A673 (cell line): ENCODE results near the gene NDC1.

ENCODE experiments used
- EZH2 ChIP-seq: fragments of 200-600 bp; sonication (generic); IDR thresholded peaks from 2 replicates; pipeline ENCODE4 v1.6.1; 2017; ENCODE audit warnings: borderline replicate concordance, low read depth, mild to moderate bottlenecking, mixed read lengths, antibody characterized with exemption, low read length; ENCODE audit not compliant: poor library complexity, severe bottlenecking
- TF ChIP-seq, protein P1 (sequence below): fragments of 300-800, 200-600 bp; sonication (generic); conservative IDR thresholded peaks from 2 replicates; pipeline ENCODE4 v1.5.1; 2017; ENCODE audit warnings: low read depth, mild to moderate bottlenecking, antibody characterized with exemption, low read length, moderate library complexity, mixed read lengths

DNA sequence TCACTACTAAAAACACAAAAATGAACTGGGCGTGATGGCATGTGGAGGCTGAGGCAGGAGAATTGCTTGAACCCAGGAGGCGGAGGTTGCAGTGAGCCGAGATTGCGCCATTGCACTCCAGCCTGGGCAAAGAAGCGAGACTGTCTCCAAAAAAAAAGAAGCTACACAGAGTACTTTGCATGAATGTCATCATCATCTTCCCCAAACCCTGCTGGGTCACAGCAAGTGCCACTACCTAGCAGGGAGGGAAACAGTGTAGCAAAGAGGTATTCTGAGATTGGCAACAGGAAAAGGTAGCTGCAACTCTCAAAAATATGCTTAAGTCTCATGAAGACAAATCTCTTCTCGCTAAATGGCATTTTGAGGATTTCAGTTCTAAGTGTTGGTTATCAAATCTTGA is 12.8 kb downstream of the NDC1 start:
- TF ChIP-seq, protein P1, sequence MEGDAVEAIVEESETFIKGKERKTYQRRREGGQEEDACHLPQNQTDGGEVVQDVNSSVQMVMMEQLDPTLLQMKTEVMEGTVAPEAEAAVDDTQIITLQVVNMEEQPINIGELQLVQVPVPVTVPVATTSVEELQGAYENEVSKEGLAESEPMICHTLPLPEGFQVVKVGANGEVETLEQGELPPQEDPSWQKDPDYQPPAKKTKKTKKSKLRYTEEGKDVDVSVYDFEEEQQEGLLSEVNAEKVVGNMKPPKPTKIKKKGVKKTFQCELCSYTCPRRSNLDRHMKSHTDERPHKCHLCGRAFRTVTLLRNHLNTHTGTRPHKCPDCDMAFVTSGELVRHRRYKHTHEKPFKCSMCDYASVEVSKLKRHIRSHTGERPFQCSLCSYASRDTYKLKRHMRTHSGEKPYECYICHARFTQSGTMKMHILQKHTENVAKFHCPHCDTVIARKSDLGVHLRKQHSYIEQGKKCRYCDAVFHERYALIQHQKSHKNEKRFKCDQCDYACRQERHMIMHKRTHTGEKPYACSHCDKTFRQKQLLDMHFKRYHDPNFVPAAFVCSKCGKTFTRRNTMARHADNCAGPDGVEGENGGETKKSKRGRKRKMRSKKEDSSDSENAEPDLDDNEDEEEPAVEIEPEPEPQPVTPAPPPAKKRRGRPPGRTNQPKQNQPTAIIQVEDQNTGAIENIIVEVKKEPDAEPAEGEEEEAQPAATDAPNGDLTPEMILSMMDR, result no peak
- no peak for TF ChIP-seq EZH2
